Measurements from ENCODE around the gene SMG5.

Gene SMG5

DNA sequence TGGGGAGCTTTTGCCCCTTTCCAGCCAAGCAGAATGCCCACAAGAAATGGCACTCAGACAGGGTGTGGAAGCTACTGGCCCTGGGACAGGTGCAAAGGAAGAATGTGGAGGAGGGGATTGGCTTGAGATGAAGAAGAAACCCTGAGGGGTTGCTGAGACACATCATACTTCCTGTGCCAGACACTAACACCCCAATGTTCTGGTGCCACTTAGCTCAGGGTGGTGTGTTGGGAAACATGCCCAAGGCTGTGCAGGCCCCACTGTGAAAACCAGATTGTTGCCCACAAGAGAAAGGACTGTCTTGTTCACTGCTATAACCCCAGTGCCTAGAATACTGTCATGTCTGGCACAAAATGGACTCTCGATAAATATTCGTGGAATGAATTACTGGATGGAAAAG is 24.9 kb downstream of the SMG5 start:
- peak; percentile 22 for DNase-seq (ENCODE audit: low read depth)
- TF ChIP-seq, protein P1, sequence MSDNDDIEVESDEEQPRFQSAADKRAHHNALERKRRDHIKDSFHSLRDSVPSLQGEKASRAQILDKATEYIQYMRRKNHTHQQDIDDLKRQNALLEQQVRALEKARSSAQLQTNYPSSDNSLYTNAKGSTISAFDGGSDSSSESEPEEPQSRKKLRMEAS (IDR thresholded peaks at IDR 0.05; ENCODE audit: low read depth, low read length): no peak
- TF ChIP-seq MYC (IDR thresholded peaks at IDR 0.05; ENCODE audit: low read depth, low read length): no peak
- TF ChIP-seq, protein P2, sequence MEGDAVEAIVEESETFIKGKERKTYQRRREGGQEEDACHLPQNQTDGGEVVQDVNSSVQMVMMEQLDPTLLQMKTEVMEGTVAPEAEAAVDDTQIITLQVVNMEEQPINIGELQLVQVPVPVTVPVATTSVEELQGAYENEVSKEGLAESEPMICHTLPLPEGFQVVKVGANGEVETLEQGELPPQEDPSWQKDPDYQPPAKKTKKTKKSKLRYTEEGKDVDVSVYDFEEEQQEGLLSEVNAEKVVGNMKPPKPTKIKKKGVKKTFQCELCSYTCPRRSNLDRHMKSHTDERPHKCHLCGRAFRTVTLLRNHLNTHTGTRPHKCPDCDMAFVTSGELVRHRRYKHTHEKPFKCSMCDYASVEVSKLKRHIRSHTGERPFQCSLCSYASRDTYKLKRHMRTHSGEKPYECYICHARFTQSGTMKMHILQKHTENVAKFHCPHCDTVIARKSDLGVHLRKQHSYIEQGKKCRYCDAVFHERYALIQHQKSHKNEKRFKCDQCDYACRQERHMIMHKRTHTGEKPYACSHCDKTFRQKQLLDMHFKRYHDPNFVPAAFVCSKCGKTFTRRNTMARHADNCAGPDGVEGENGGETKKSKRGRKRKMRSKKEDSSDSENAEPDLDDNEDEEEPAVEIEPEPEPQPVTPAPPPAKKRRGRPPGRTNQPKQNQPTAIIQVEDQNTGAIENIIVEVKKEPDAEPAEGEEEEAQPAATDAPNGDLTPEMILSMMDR (IDR thresholded peaks at IDR 0.05; ENCODE audit: low read depth, low read length): no peak
- TF ChIP-seq POLR2A (IDR thresholded peaks at IDR 0.05; ENCODE audit: extremely low read depth, insufficient read length): no peak
- no peak overlapping the region for H3K4me3 ChIP-seq (ENCODE audit: low read depth, low read length)

DNA sequence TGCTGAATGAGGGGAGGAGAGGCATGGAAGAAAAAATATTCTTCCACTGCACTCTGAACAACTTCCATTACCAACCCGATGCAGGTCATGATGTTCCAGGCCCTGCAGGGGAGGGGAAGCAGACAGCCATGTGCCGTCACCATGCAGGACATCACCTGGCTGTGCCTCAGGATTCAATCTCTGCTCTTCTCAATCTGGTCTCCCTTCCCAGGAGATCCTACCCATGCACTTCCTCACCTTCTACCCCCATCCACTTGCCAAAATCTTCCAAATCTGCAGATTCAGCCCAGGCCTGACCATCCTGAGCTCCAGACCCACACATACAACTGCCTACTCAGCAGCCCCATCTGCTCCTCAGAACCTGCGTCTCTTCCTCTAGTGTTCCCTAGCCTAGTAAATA is 29.0 kb downstream of the SMG5 start:
- DNase-seq (ENCODE audit: low read depth): no peak
- no peak overlapping the region for H3K4me3 ChIP-seq (ENCODE audit: low read depth, low read length)
- TF ChIP-seq POLR2A (IDR thresholded peaks at IDR 0.05; ENCODE audit: extremely low read depth, insufficient read length) (no peak), MYC (IDR thresholded peaks at IDR 0.05; ENCODE audit: low read depth, low read length) (no peak)
- TF ChIP-seq, protein P2 (IDR thresholded peaks at IDR 0.05; ENCODE audit: low read depth, low read length): no peak
- TF ChIP-seq, protein P1 (IDR thresholded peaks at IDR 0.05; ENCODE audit: low read depth, low read length): no peak

DNA sequence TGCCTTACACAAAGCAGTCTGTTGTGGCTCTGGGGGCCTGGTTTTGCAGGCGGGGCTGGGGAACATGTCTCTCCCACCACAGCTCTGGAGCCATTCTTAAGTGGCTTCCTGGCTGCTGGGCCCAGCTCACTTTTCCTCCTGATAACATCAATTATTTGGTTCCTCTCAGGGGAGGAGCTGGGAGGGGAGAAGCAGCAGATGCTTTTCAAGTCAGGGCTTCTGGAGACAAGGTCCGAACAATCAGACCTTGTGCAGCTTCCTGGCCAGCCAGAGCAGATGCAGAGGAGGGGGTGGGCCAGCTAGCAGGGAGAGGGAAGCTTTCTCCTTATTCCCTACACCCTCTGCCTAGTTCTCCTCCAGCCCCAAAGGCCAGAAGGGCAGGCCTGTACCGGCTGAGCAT is 31.1 kb downstream of the SMG5 start:
- peak; percentile 30 for DNase-seq (ENCODE audit: low read depth)
- H3K4me3 ChIP-seq (ENCODE audit: low read depth, low read length): no peak overlapping the region
- TF ChIP-seq, protein P1 (IDR thresholded peaks at IDR 0.05; ENCODE audit: low read depth, low read length): no peak
- no peak for TF ChIP-seq POLR2A (IDR thresholded peaks at IDR 0.05; ENCODE audit: extremely low read depth, insufficient read length)
- TF ChIP-seq, protein P2 (IDR thresholded peaks at IDR 0.05; ENCODE audit: low read depth, low read length): no peak

DNA sequence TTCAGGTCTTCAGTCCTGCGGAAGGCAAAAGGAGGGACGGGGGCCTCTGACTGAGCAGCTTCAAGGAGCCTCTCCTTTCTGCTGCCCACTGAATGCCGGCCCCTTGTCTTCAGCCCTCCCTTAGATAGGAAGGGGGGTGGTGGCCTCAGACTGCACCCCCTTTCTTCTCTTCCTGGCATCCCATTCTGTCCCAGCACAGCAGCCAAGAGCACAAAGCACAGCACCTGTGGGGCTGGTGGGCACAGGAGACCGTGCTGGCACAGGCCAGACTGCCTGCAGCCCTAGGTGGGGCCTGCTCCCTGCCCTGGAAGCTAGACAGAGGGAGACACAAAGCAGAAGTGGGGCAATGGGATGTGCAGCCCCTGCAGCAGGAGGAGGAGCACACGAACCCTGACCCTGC is 33.0 kb downstream of the SMG5 start:
- TF ChIP-seq, protein P1 (IDR thresholded peaks at IDR 0.05; ENCODE audit: low read depth, low read length): no peak
- TF ChIP-seq POLR2A (IDR thresholded peaks at IDR 0.05; ENCODE audit: extremely low read depth, insufficient read length): no peak
- TF ChIP-seq MYC (IDR thresholded peaks at IDR 0.05; ENCODE audit: low read depth, low read length): no peak
- TF ChIP-seq, protein P2 (IDR thresholded peaks at IDR 0.05; ENCODE audit: low read depth, low read length): no peak
- DNase-seq (ENCODE audit: low read depth): no peak
- H3K4me3 ChIP-seq (ENCODE audit: low read depth, low read length): no peak overlapping the region

DNA sequence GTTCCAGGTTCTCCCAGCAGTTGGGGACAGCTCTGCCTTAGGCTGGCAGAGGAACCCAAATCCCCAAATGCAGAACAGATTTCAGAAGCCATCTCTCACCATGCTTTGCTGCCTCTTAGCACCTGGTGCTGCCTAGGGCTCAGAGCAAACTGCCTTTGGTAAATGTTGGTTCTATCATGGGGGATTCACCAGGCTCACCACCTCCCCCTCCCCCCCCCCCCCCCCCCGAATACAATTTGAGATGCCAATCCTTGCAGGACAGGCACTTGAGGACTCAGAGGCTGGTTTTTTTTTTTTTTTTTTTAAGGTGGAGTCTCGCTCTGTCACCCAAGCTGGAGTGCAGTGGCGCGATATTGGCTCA is 34.3 kb downstream of the SMG5 start:
- no peak overlapping the region for H3K4me3 ChIP-seq (ENCODE audit: low read depth, low read length)
- DNase-seq (ENCODE audit: low read depth): no peak
- TF ChIP-seq MYC (IDR thresholded peaks at IDR 0.05; ENCODE audit: low read depth, low read length) (no peak), POLR2A (IDR thresholded peaks at IDR 0.05; ENCODE audit: extremely low read depth, insufficient read length) (no peak)
- TF ChIP-seq, protein P2 (IDR thresholded peaks at IDR 0.05; ENCODE audit: low read depth, low read length): no peak
- TF ChIP-seq, protein P1 (IDR thresholded peaks at IDR 0.05; ENCODE audit: low read depth, low read length): no peak

Data from NB4 (cell line).